HEK293T (cell line): ENCODE measurements around the gene CMTM7.

Experiments used
- BHLHE40 ChIP-seq: fragments of 450-650 bp; IDR thresholded peaks from 2 replicates; pipeline ENCODE4 v1.6.1; 2016; ENCODE audit warnings: mild to moderate bottlenecking, moderate library complexity, borderline replicate concordance
- ELF4 ChIP-seq: fragments of 450-650 bp; IDR thresholded peaks from 2 replicates; pipeline ENCODE4 v1.6.1; 2017; ENCODE audit warnings: antibody characterized with exemption
- FOXK2 ChIP-seq: fragments of 450-650 bp; IDR thresholded peaks from 2 replicates; pipeline ENCODE4 v1.6.1; 2016; ENCODE audit warnings: mild to moderate bottlenecking
- FOXM1 ChIP-seq: fragments of 450-650 bp; IDR thresholded peaks from 2 replicates; pipeline ENCODE4 v1.6.1; 2017; ENCODE audit warnings: mild to moderate bottlenecking, borderline replicate concordance
- HDGF ChIP-seq: fragments of 450-650 bp; IDR thresholded peaks from 2 replicates; pipeline ENCODE4 v1.6.1; 2017; ENCODE audit warnings: antibody characterized with exemption, borderline replicate concordance
- PKNOX1 ChIP-seq: fragments of 450-650 bp; IDR thresholded peaks from 2 replicates; pipeline ENCODE4 v1.6.1; 2016
- SP1 ChIP-seq: fragments of 450-650 bp; IDR thresholded peaks from 2 replicates; pipeline ENCODE4 v1.6.1; 2017
- SUZ12 ChIP-seq: fragments of 450-650 bp; IDR thresholded peaks from 2 replicates; pipeline ENCODE4 v1.6.1; 2016; ENCODE audit warnings: mild to moderate bottlenecking
- TARDBP ChIP-seq: fragments of 450-650 bp; IDR thresholded peaks from 2 replicates; pipeline ENCODE4 v1.6.1; 2016

GRCh38 chr3:32430900-32431299 is 39.2 kb downstream of the CMTM7 start:
- TF ChIP-seq FOXM1 = no peak
- no peak for TF ChIP-seq SP1
- TF ChIP-seq HDGF = no peak
- no peak for TF ChIP-seq TARDBP
- no peak for TF ChIP-seq BHLHE40
- no peak for TF ChIP-seq PKNOX1
- no peak for TF ChIP-seq ELF4
- TF ChIP-seq FOXK2 = no peak
- no peak for TF ChIP-seq SUZ12
